A549 (cell line): ENCODE data around the gene POLR2J2.
"Not testable (repeated sequence)": the region's sequence is repeated elsewhere in the genome, so short reads cannot be mapped to it uniquely, and the experiment has no call there.

Source experiments
- CTCF ChIP-seq: fragments of >200 bp; sonication (Bioruptor Twin); formaldehyde crosslinking; IDR thresholded peaks from 3 replicates; pipeline ENCODE4 v1.5.1; 2016
- E2F6 ChIP-seq: IDR thresholded peaks from 2 replicates; pipeline ENCODE4 v1.6.1; 2012; ENCODE audit warnings: low read depth, borderline replicate concordance
- ESRRA ChIP-seq: fragments of 150-350 bp; IDR thresholded peaks from 2 replicates; pipeline ENCODE4 v1.6.1; 2014; ENCODE audit warnings: mild to moderate bottlenecking, low read length, borderline replicate concordance
- FOSL2 ChIP-seq, 2 experiments: fragments of 450-650 bp in 1 of 2; fragments of >200 bp in 1 of 2; sonication (Bioruptor Twin) in 1 of 2; formaldehyde crosslinking; IDR thresholded peaks; 2 replicates each; pipeline versions ENCODE4 v1.5.0 to v1.6.1; 2016 to 2020; ENCODE audit warnings: mild to moderate bottlenecking in 1 of 2, moderate library complexity in 1 of 2
- NR3C1 ChIP-seq: fragments of >200 bp; sonication (Bioruptor Twin); formaldehyde crosslinking; IDR thresholded peaks from 3 replicates; pipeline ENCODE4 v1.6.1; 2017
- ZNF302 ChIP-seq: fragments of 250-450 bp; sonication (Bioruptor Pico); IDR thresholded peaks from 2 replicates; pipeline ENCODE4 v1.9.0; 2021; ENCODE audit warnings: inconsistent platforms, mild to moderate bottlenecking, moderate library complexity

GRCh38 chr7:102643404-102643803, 28.1 kb downstream of the POLR2J2 start:
- not testable (repeated sequence) for TF ChIP-seq CTCF; FOSL2 (IDR thresholded peaks at IDR 0.05); FOSL2 (CRISPR knock-in tag; IDR thresholded peaks at IDR 0.05); ZNF302 (CRISPR knock-in tag); ESRRA; NR3C1; E2F6
